ENCODE data around the gene LARGE1. TPM values are rescaled to one million over a fixed set of nuclear protein-coding genes. Genes with fewer than 3 reads are reported as not detected.

The LARGE1 gene
- total RNA-seq, 2 donors from 2014 or later: 12.5 to 21.1 TPM

DNA sequence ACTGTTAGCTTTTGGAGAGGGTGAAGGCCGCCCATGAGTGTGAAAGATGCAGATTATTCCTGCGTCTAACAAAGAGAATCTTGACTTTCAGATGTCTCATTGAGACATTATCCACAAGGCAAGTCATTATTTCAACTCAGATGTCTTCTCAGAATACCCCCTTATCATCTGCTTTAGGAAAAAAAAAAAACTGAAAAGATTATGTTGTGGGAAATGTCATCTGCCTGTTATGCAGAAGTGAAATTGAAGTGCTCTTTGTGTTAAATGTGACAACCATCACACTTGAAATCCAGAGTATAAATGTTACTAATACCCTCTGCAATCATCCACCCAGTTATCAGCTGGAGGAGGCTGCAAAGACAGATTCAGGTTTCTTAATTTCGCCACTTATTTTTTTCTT is 239.6 kb downstream of the LARGE1 start:
- Histone ChIP-seq H3K4me3 (no peak overlapping the region), H3K27me3 (no peaks in the 10 kb centered on the region), H3K4me1 (no peaks in the 10 kb centered on the region), H3K36me3 (replicated peaks in 1 of 2; ENCODE audit: insufficient read depth in 1 of 2, low read depth in 2 of 2) (no peaks in the 10 kb centered on the region), H3K9me3 (no peaks in the 10 kb centered on the region), H3K27ac (no peak overlapping the region)
- intact Hi-C loops (cut with DNase I): no loop called here
- no peak for TF ChIP-seq POLR2A (IDR thresholded peaks at IDR 0.05)
- no peak for TF ChIP-seq CTCF (IDR thresholded peaks at IDR 0.05)
- ATAC-seq (no peak), DNase-seq (no peak)
- 91 to 93% methylated on average over 3 of the region's 3 CpGs for WGBS, 2 donors

DNA sequence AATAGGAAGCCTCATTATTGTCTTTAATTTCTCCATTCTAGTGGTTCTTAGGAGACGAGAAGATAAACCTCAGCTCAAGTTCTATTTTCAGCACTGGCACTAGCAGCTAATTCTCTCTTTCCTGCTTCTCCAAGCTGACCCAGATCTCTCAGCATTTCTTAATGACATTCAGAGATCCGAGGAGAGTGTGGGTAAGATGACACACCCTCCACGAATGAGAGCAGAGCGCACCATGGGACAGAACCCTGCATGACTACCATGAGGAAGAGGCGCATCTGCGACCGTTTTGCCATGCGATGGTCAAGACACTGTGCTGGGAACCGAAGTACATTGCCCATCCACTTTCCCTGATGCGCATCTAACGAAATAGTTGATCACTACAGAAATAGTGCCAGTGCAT is 241.8 kb downstream of the LARGE1 start:
- ATAC-seq: no peak
- H3K9me3 ChIP-seq: no peaks in the 10 kb centered on the region
- H3K36me3 ChIP-seq (replicated peaks in 1 of 2; ENCODE audit: insufficient read depth in 1 of 2, low read depth in 2 of 2): no peaks in the 10 kb centered on the region
- no peaks in the 10 kb centered on the region for H3K4me1 ChIP-seq
- TF ChIP-seq POLR2A (IDR thresholded peaks at IDR 0.05) (no peak), CTCF (IDR thresholded peaks at IDR 0.05) (no peak)
- no peak for DNase-seq
- no peaks in the 10 kb centered on the region for H3K27me3 ChIP-seq
- no peak overlapping the region for H3K27ac ChIP-seq
- intact Hi-C loops (cut with DNase I): no loop called here
- no peak overlapping the region for H3K4me3 ChIP-seq
- 87 to 96% methylated on average over 11 of the region's 11 CpGs for WGBS, 2 donors

DNA sequence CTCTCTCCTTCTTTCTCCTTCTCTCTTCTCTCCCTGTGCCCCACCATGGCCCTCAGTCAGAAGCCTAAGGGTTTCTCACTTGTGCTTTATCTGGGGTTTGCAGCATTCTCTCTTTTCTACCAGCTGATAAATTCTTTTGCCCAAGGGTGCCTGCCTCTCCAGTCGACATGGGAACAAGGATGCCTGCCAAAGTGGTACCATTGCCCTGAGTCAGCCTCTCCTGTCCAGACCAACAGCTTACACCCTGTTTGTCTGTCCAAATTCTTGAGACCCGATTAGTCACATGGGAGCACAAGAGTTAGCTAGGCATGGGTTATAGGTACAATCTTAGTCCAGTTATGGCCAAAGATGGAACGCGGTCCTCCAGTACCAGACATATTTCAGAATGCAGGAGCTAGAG is 242.7 kb downstream of the LARGE1 start:
- H3K27me3 ChIP-seq: no peaks in the 10 kb centered on the region
- DNase-seq (no peak), ATAC-seq (no peak)
- no peaks in the 10 kb centered on the region for H3K4me1 ChIP-seq
- WGBS, 2 donors: 77% methylated on average over 4 of the region's 4 CpGs
- no peak overlapping the region for H3K4me3 ChIP-seq
- H3K36me3 ChIP-seq (replicated peaks in 1 of 2; ENCODE audit: insufficient read depth in 1 of 2, low read depth in 2 of 2): no peaks in the 10 kb centered on the region
- intact Hi-C loops (cut with DNase I): no loop called here
- no peak overlapping the region for H3K27ac ChIP-seq
- no peaks in the 10 kb centered on the region for H3K9me3 ChIP-seq
- TF ChIP-seq POLR2A (IDR thresholded peaks at IDR 0.05) (no peak), CTCF (IDR thresholded peaks at IDR 0.05) (no peak)

- no peak for DNase-seq
- H3K4me3 ChIP-seq: no peak overlapping the region
- no peak overlapping the region for H3K27ac ChIP-seq
- TF ChIP-seq POLR2A (IDR thresholded peaks at IDR 0.05): no peak
- TF ChIP-seq CTCF (IDR thresholded peaks at IDR 0.05): no peak
- intact Hi-C loops (cut with DNase I): no loop called here
- no peaks in the 10 kb centered on the region for H3K27me3 ChIP-seq
- 97 to 98% methylated on average over 4 of the region's 4 CpGs for WGBS, 2 donors
- no peaks in the 10 kb centered on the region for H3K36me3 ChIP-seq (replicated peaks in 1 of 2; ENCODE audit: insufficient read depth in 1 of 2, low read depth in 2 of 2)
- ATAC-seq: no peak
- H3K9me3 ChIP-seq: no peaks in the 10 kb centered on the region
- no peaks in the 10 kb centered on the region for H3K4me1 ChIP-seq
These were observed 245.9 kb downstream of the LARGE1 start for GRCh38 chr22:33674357-33674756.

- TF ChIP-seq POLR2A (IDR thresholded peaks at IDR 0.05) (no peak), CTCF (IDR thresholded peaks at IDR 0.05) (no peak)
- no peak overlapping the region for H3K27ac ChIP-seq
- WGBS, 2 donors: 83 to 87% methylated on average over 2 of the region's 2 CpGs
- DNase-seq (no peak), ATAC-seq (no peak)
- H3K36me3 ChIP-seq (replicated peaks in 1 of 2; ENCODE audit: insufficient read depth in 1 of 2, low read depth in 2 of 2): no peaks in the 10 kb centered on the region
- intact Hi-C loops (cut with DNase I): no loop called here
- no peaks in the 10 kb centered on the region for H3K9me3 ChIP-seq
- no peak overlapping the region for H3K4me3 ChIP-seq
- H3K27me3 ChIP-seq: no peaks in the 10 kb centered on the region
- peaks cover 7% of the 10 kb centered on the region for H3K4me1 ChIP-seq
These were observed 250.5 kb downstream of the LARGE1 start for GRCh38 chr22:33669746-33670145.

All from body of pancreas (tissue), 4 donors.